GM12878 (cell line): ENCODE measurements around the gene PITPNC1. TPM values are rescaled to one million over a fixed set of nuclear protein-coding genes. Genes with fewer than 3 reads are reported as not detected.
"Not testable (repeated sequence)": the region's sequence is repeated elsewhere in the genome, so short reads cannot be mapped to it uniquely, and the experiment has no call there.

ENCODE experiments used
- ATAC-seq: fragments of 200-7000 bp; cut with Tn5 transposase; 3 replicates; pipeline ENCODE4 v1.9.1; 2020; ENCODE audit warnings: mild to moderate bottlenecking, moderate library complexity
- BruUV-seq: library from RNA; stranded (reverse); fragments of 400-500 nt; replicated peaks from 2 replicates; lab custom pipeline; 2021; lab: Mats Ljungman, UMichigan
- CTCF ChIA-PET: fragments of 300-600 bp; sonication (Branson Sonifier 250); formaldehyde crosslinking; extraction: SDS; loops from one replicate; lab custom pipeline; 2021; ENCODE audit warnings: inconsistent platforms; lab: Yijun Ruan, JAX
- POLR2A ChIA-PET: fragments of 350-600 bp; formaldehyde crosslinking; extraction: SDS; loops from one replicate; lab custom pipeline; 2021; ENCODE audit warnings: inconsistent platforms; lab: Charles Lee
- RAD21 ChIA-PET: fragments of 300-600 bp; sonication (Branson Sonifier 250); formaldehyde crosslinking; loops from one replicate; lab custom pipeline; 2023; ENCODE audit warnings: antibody characterized with exemption; ENCODE audit not compliant: unreplicated experiment; lab: Charles Lee
- SMC1A ChIA-PET: fragments of 300-600 bp; sonication (Branson Sonifier 250); formaldehyde crosslinking; loops from one replicate; lab custom pipeline; 2023; ENCODE audit not compliant: unreplicated experiment, uncharacterized antibody; lab: Charles Lee
- DNase-seq: peaks from one replicate; pipeline ENCODE4 v3.0.0-alpha.2; 2011; ENCODE audit warnings: low read depth, low spot score
- FAIRE-seq: peaks from 3 replicates; lab custom pipeline; 2011; peaks lifted over from hg19 to GRCh38; lab: Jason Lieb, UNC
- H2AFZ ChIP-seq: 2 replicates; pipeline ENCODE4 v1.6.0; 2011; ENCODE audit warnings: low read depth, low read length, control low read depth; ENCODE audit not compliant: control insufficient read depth
- H3K27ac ChIP-seq: 2 replicates; pipeline ENCODE4 v1.5.1; 2011; ENCODE audit warnings: control low read depth; ENCODE audit not compliant: control insufficient read depth, insufficient read depth
- H3K27me3 ChIP-seq, 2 experiments: replicated peaks in 1 of 2; 2 replicates each; pipeline versions ENCODE4 v1.6.0 to v1.6.1; 2011; ENCODE audit warnings: low read length in 1 of 2; ENCODE audit not compliant: control insufficient read depth in 2 of 2, insufficient read depth in 2 of 2
- H3K36me3 ChIP-seq, 2 experiments: 2 replicates each; pipeline ENCODE4 v1.5.1; 2011; ENCODE audit warnings: low read length in 1 of 2; ENCODE audit not compliant: control insufficient read depth in 2 of 2, insufficient read depth in 2 of 2
- H3K4me1 ChIP-seq: 2 replicates; pipeline ENCODE4 v1.6.1; 2011; ENCODE audit warnings: mild to moderate bottlenecking, low read length, moderate library complexity, mixed read lengths; ENCODE audit not compliant: control insufficient read depth, insufficient read depth
- H3K4me2 ChIP-seq: 2 replicates; pipeline ENCODE4 v1.6.0; 2011; ENCODE audit warnings: control low read depth; ENCODE audit not compliant: control insufficient read depth, insufficient read depth
- H3K4me3 ChIP-seq: fragments of 200-600 bp; sonication (generic); 2 replicates; pipeline ENCODE4 v1.5.1; 2016
- H3K79me2 ChIP-seq: 2 replicates; pipeline ENCODE4 v1.6.0; 2011; ENCODE audit warnings: low read length; ENCODE audit not compliant: control insufficient read depth, insufficient read depth
- H3K9ac ChIP-seq: 2 replicates; pipeline ENCODE4 v1.8.0; 2011; ENCODE audit warnings: low read length, control low read depth, mixed read lengths; ENCODE audit not compliant: control insufficient read depth, insufficient read depth
- H3K9me3 ChIP-seq: replicated peaks from 3 replicates; pipeline ENCODE4 v1.5.1; 2011; ENCODE audit warnings: mild to moderate bottlenecking, low read length; ENCODE audit not compliant: control insufficient read depth, insufficient read depth
- H4K20me1 ChIP-seq: 2 replicates; pipeline ENCODE4 v1.6.0; 2011; ENCODE audit not compliant: control insufficient read depth, insufficient read depth
- ATF3 ChIP-seq: IDR thresholded peaks from 2 replicates; pipeline ENCODE4 v1.6.1; 2011; ENCODE audit warnings: low read depth, mild to moderate bottlenecking, low read length, moderate library complexity, borderline replicate concordance; ENCODE audit errors: extremely low read depth
- BMI1 ChIP-seq: fragments of 450-650 bp; IDR thresholded peaks from 2 replicates; pipeline ENCODE4 v1.6.1; 2016; ENCODE audit warnings: mild to moderate bottlenecking, moderate library complexity, borderline replicate concordance
- GABPA ChIP-seq: IDR thresholded peaks from 2 replicates; pipeline ENCODE4 v1.6.1; 2014; ENCODE audit warnings: antibody characterized with exemption, low read depth, mild to moderate bottlenecking, inconsistent platforms
- HCFC1 ChIP-seq: fragments of 150-350 bp; IDR thresholded peaks from 2 replicates; pipeline ENCODE4 v1.6.1; 2014; ENCODE audit warnings: low read length
- KAT2A ChIP-seq: conservative IDR thresholded peaks from 2 replicates; pipeline ENCODE4 v1.6.1; 2011; ENCODE audit warnings: low read depth, low read length; ENCODE audit not compliant: control insufficient read depth
- KLF5 ChIP-seq: fragments of 450-650 bp; IDR thresholded peaks from 2 replicates; pipeline ENCODE4 v1.6.1; 2014; ENCODE audit warnings: mild to moderate bottlenecking; ENCODE audit not compliant: partially characterized antibody
- MYC ChIP-seq: IDR thresholded peaks from 2 replicates; pipeline ENCODE4 v1.6.1; 2011; ENCODE audit warnings: mild to moderate bottlenecking, low read length, moderate library complexity, inconsistent platforms; ENCODE audit not compliant: insufficient read depth, insufficient replicate concordance, insufficient read length, severe bottlenecking
- NFIC ChIP-seq: IDR thresholded peaks from 2 replicates; pipeline ENCODE4 v1.6.1; 2012; ENCODE audit warnings: low read depth, mild to moderate bottlenecking, inconsistent platforms, low read length, moderate library complexity
- PML ChIP-seq: IDR thresholded peaks from 2 replicates; pipeline ENCODE4 v1.6.1; 2012; ENCODE audit warnings: low read length, inconsistent platforms
- POLR2AphosphoS2 ChIP-seq: IDR thresholded peaks from 2 replicates; pipeline ENCODE4 v1.6.1; 2011; ENCODE audit warnings: low read depth, mild to moderate bottlenecking, low read length, improper control_type of control experiment, moderate library complexity
- SPI1 ChIP-seq: IDR thresholded peaks from 2 replicates; pipeline ENCODE4 v1.6.1; 2011; ENCODE audit warnings: low read depth, mild to moderate bottlenecking, low read length, moderate library complexity, borderline replicate concordance; ENCODE audit not compliant: insufficient read depth
- SREBF1 ChIP-seq: IDR thresholded peaks from 2 replicates; pipeline ENCODE4 v1.6.1; 2012; ENCODE audit warnings: mild to moderate bottlenecking, low read length
- USF2 ChIP-seq: IDR thresholded peaks from 2 replicates; pipeline ENCODE4 v1.6.1; 2011; ENCODE audit warnings: low read depth, low read length, improper control_type of control experiment, borderline replicate concordance
- ZNF24 ChIP-seq: fragments of 450-650 bp; IDR thresholded peaks from 2 replicates; pipeline ENCODE4 v1.6.1; 2017; ENCODE audit warnings: antibody characterized with exemption, mild to moderate bottlenecking
- WGBS: methylation state at CpG from one replicate; pipeline ENCODE4 v1.1.6; 2016; ENCODE audit warnings: low lambda C conversion rate; ENCODE audit not compliant: insufficient replicate concordance, insufficient coverage; ENCODE audit errors: missing lambda C conversion rate; 5-methylcytosine and 5-hydroxymethylcytosine counted together
- in situ Hi-C: fragments of 300-500 bp; cut with MboI; formaldehyde crosslinking; loops from 9 replicates; pipeline ENCODE4 v1.14.3; 2018; ENCODE audit warnings: mixed read lengths
- intact Hi-C: fragments of 100-400 bp; cut with micrococcal nuclease; formaldehyde crosslinking; loops from one replicate; pipeline ENCODE4 v1.14.2; 2022; ENCODE audit not compliant: unreplicated experiment
- polyA plus RNA-seq, 11 experiments: library from polyadenylated mRNA; depleted of rRNA in 4 of 11; unstranded in 6 of 11; stranded (reverse) in 5 of 11; fragments of >200 nt; fragmentation: Nextera tagmentation in 4 of 11; fragmentation: Illumina TruSeq in 1 of 11; extraction: Ambion mirVana in 4 of 11; extraction: Trizol in 1 of 11; gene quantifications; 1 replicate in 1 of 11; 2 replicates in 10 of 11; pipeline versions ENCODE4 v1.2.1 to v1.2.3, GENCODE V29; 2011 to 2016; ENCODE audit warnings: inconsistent platforms in 2 of 11, missing spikeins in 2 of 11, low read depth in 1 of 11
- total RNA-seq, 4 experiments: library from RNA; depleted of rRNA in 3 of 4; stranded (reverse); fragments of >200 nt in 3 of 4; fragmentation: Illumina TruSeq in 1 of 4; extraction: Trizol in 1 of 4; gene quantifications; 2 replicates each; pipeline versions ENCODE4 v1.2.1 to v1.2.3, GENCODE V29; 2013 to 2021

Gene PITPNC1
- total and polyA plus RNA-seq, 10 of the 15 experiments (the other 5 are each of a cell fraction or from before 2014, with no cell fraction given) = 12.2 to 62.4 (median 47.3) TPM

- TF ChIP-seq USF2 = no peak
- no peak for TF ChIP-seq GABPA
- no peak for TF ChIP-seq SREBF1
- TF ChIP-seq NFIC = no peak
- 0 out of 2 replicates have a peak, but pooled peaks have one; percentile 18 for TF ChIP-seq ZNF24
- no peak for TF ChIP-seq KAT2A
- TF ChIP-seq POLR2AphosphoS2 = no peak
- TF ChIP-seq BMI1 = no peak
Observed at GRCh38 chr17:67376737-67377487, at the start of gene PITPNC1 (continued).

GRCh38 chr17:67328026-67328425 is 49.1 kb upstream of the PITPNC1 start:
- Histone ChIP-seq H3K27me3 (no peaks in the 10 kb centered on the region), H3K79me2 (no peaks in the 10 kb centered on the region), H2AFZ (no peak overlapping the region), H4K20me1 (no peaks in the 10 kb centered on the region), H3K9ac (no peak overlapping the region), H3K4me3 (no peak overlapping the region), H3K27ac (no peak overlapping the region), H3K4me1 (no peaks in the 10 kb centered on the region), H3K9me3 (no peaks in the 10 kb centered on the region), H3K36me3 (no peaks in the 10 kb centered on the region), H3K4me2 (no peak overlapping the region)
- no peak for DNase-seq
- CTCF ChIA-PET = no interaction called here
- RAD21 ChIA-PET = no interaction called here
- WGBS = 59% methylated on average over 3 of the region's 3 CpGs
- no peak for TF ChIP-seq SPI1
- no peak for TF ChIP-seq KLF5
- no peak for TF ChIP-seq MYC
- no peak for TF ChIP-seq HCFC1
- TF ChIP-seq ATF3 = no peak
- TF ChIP-seq PML = no peak
- intact Hi-C loops (no loop called here), in situ Hi-C loops (no loop called here)
- BruUV-seq = no TSS peak
- SMC1A ChIA-PET = no interaction called here
- POLR2A ChIA-PET = no interaction called here
- no peak for FAIRE-seq
- no peak for ATAC-seq

- H3K27me3 ChIP-seq, BruUV-seq, DNase-seq, H3K9me3 ChIP-seq, H3K4me3 ChIP-seq, H3K36me3 ChIP-seq, H3K27ac ChIP-seq, SMC1A ChIA-PET, ATAC-seq, intact Hi-C loops, H3K9ac ChIP-seq, POLR2A ChIA-PET, H4K20me1 ChIP-seq, in situ Hi-C loops, H3K79me2 ChIP-seq, RAD21 ChIA-PET, H2AFZ ChIP-seq, FAIRE-seq, H3K4me1 ChIP-seq, H3K4me2 ChIP-seq: not testable (repeated sequence)
- 50% methylated on average over 8 of the region's 8 CpGs for WGBS
- CTCF ChIA-PET = interaction anchor here (0.6 to 1.3 kb wide), 3 partner anchors 13 to 1208 kb away, joined by 3 to 5 read pairs (median 3); no protein-coding TSS in a partner anchor
Observed at GRCh38 chr17:67331381-67332161, 45.5 kb upstream of the PITPNC1 start.
